H9 (cell line): ENCODE results near the gene ARL5B. TPM values are rescaled to one million over a fixed set of nuclear protein-coding genes. Genes with fewer than 3 reads are reported as not detected.

Experiments used
- DNase-seq: peaks from one replicate; pipeline ENCODE4 v3.0.0-alpha.2; 2017
- H2AFZ ChIP-seq: one replicate; pipeline ENCODE4 v1.6.1; 2013; ENCODE audit warnings: mild to moderate bottlenecking, low read length, control low read depth, moderate library complexity
- H2AK5ac ChIP-seq: 2 replicates; pipeline ENCODE4 v1.6.1; 2013; ENCODE audit warnings: low read length, control low read depth, mixed read lengths; ENCODE audit not compliant: insufficient read length
- H2BK120ac ChIP-seq: one replicate; pipeline ENCODE4 v1.6.1; 2013; ENCODE audit warnings: low read depth, mild to moderate bottlenecking, low read length, control low read depth, inconsistent platforms; ENCODE audit not compliant: poor library complexity, severe bottlenecking
- H2BK12ac ChIP-seq: 2 replicates; pipeline ENCODE4 v1.6.1; 2013; ENCODE audit warnings: low read length, control low read depth, mixed read lengths, low read depth; ENCODE audit not compliant: insufficient read length
- H2BK15ac ChIP-seq: 2 replicates; pipeline ENCODE4 v1.6.1; 2013; ENCODE audit warnings: low read depth, low read length, control low read depth
- H2BK20ac ChIP-seq: one replicate; pipeline ENCODE4 v1.6.1; 2013; ENCODE audit warnings: low read depth, mild to moderate bottlenecking, low read length, control low read depth, inconsistent platforms; ENCODE audit not compliant: poor library complexity, severe bottlenecking
- H2BK5ac ChIP-seq: 2 replicates; pipeline ENCODE4 v1.6.1; 2013; ENCODE audit warnings: low read length, control low read depth, mixed read lengths; ENCODE audit not compliant: insufficient read length
- H3K14ac ChIP-seq: 2 replicates; pipeline ENCODE4 v1.6.1; 2013; ENCODE audit warnings: low read length, control low read depth; ENCODE audit not compliant: insufficient read depth
- H3K18ac ChIP-seq: 2 replicates; pipeline ENCODE4 v1.6.1; 2013; ENCODE audit warnings: low read depth, mild to moderate bottlenecking, mixed read lengths, low read length, control low read depth; ENCODE audit not compliant: insufficient read length
- H3K23ac ChIP-seq: 2 replicates; pipeline ENCODE4 v1.6.1; 2013; ENCODE audit warnings: low read length, control low read depth, mixed read lengths, low read depth; ENCODE audit not compliant: insufficient read length
- H3K23me2 ChIP-seq: 2 replicates; pipeline ENCODE4 v1.6.1; 2013; ENCODE audit warnings: low read depth, mild to moderate bottlenecking, mixed read lengths, low read length, control low read depth; ENCODE audit not compliant: insufficient read length, poor library complexity, severe bottlenecking
- H3K27ac ChIP-seq: 2 replicates; pipeline ENCODE4 v1.5.1; 2013; ENCODE audit warnings: low read length, control low read depth, mixed read lengths, low read depth; ENCODE audit not compliant: insufficient read length
- H3K27me3 ChIP-seq: 2 replicates; pipeline ENCODE4 v1.6.1; 2013; ENCODE audit warnings: low read length, control low read depth, inconsistent platforms; ENCODE audit not compliant: insufficient read depth
- H3K4ac ChIP-seq: 2 replicates; pipeline ENCODE4 v1.6.1; 2013; ENCODE audit warnings: low read depth, mild to moderate bottlenecking, control low read depth, inconsistent platforms, low read length, moderate library complexity
- H3K4me1 ChIP-seq: 2 replicates; pipeline ENCODE4 v1.6.1; 2013; ENCODE audit warnings: low read length, control low read depth, inconsistent platforms; ENCODE audit not compliant: insufficient read depth
- H3K4me2 ChIP-seq: 2 replicates; pipeline ENCODE4 v1.6.1; 2013; ENCODE audit warnings: low read length, control low read depth, mixed read lengths; ENCODE audit not compliant: insufficient read length, insufficient read depth
- H3K56ac ChIP-seq: 2 replicates; pipeline ENCODE4 v1.6.1; 2013; ENCODE audit warnings: low read depth, mild to moderate bottlenecking, mixed read lengths, low read length, control low read depth; ENCODE audit not compliant: insufficient read length
- H3K79me1 ChIP-seq: 2 replicates; pipeline ENCODE4 v1.6.1; 2013; ENCODE audit warnings: low read depth, mild to moderate bottlenecking, moderate library complexity, low read length, control low read depth, inconsistent platforms; ENCODE audit not compliant: insufficient read depth, poor library complexity, severe bottlenecking
- H3K79me2 ChIP-seq: 2 replicates; pipeline ENCODE4 v1.6.1; 2013; ENCODE audit warnings: low read length, control low read depth, inconsistent platforms; ENCODE audit not compliant: insufficient read depth
- H3K9ac ChIP-seq: 2 replicates; pipeline ENCODE4 v1.6.1; 2013; ENCODE audit warnings: low read length, control low read depth, mixed read lengths; ENCODE audit not compliant: insufficient read length; ENCODE audit errors: extremely low read depth
- H3K9me3 ChIP-seq: one replicate; pipeline ENCODE4 v1.6.1; 2013; ENCODE audit warnings: low read depth, low read length, inconsistent platforms; ENCODE audit not compliant: control insufficient read depth
- H3T11ph ChIP-seq: one replicate; pipeline ENCODE4 v1.6.1; 2013; ENCODE audit warnings: mild to moderate bottlenecking, low read length, control low read depth, inconsistent platforms
- H4K20me1 ChIP-seq: one replicate; pipeline ENCODE4 v1.6.1; 2013; ENCODE audit not compliant: control insufficient read depth, insufficient read length, insufficient read depth
- H4K5ac ChIP-seq: 2 replicates; pipeline ENCODE4 v1.6.1; 2013; ENCODE audit warnings: low read depth, mild to moderate bottlenecking, mixed read lengths, low read length, control low read depth; ENCODE audit not compliant: insufficient read length
- H4K8ac ChIP-seq: replicated peaks from 2 replicates; pipeline ENCODE4 v1.6.1; 2013; ENCODE audit warnings: low read length, control low read depth, mixed read lengths, low read depth; ENCODE audit not compliant: insufficient read length
- H4K91ac ChIP-seq: 2 replicates; pipeline ENCODE4 v1.6.1; 2013; ENCODE audit warnings: low read depth, mild to moderate bottlenecking, moderate library complexity, mixed read lengths, low read length, control low read depth; ENCODE audit not compliant: insufficient read length
- H3K27ac Mint-ChIP-seq, 3 experiments: 2 replicates in 2 of 3; 3 replicates in 1 of 3; pipeline ENCODE4 v1.8.0; 2020 to 2021; ENCODE audit warnings: mixed read lengths in 3 of 3, mild to moderate bottlenecking in 1 of 3, moderate library complexity in 1 of 3
- H3K27me3 Mint-ChIP-seq: 2 replicates; pipeline ENCODE4 v1.8.0; 2021; ENCODE audit warnings: low read depth, mild to moderate bottlenecking, moderate library complexity, mixed read lengths
- H3K36me3 Mint-ChIP-seq, 3 experiments: 2 replicates in 2 of 3; 3 replicates in 1 of 3; pipeline ENCODE4 v1.8.0; 2020 to 2021; ENCODE audit warnings: low read depth in 3 of 3, mixed read lengths in 3 of 3; ENCODE audit not compliant: insufficient read depth in 1 of 3
- H3K4me1 Mint-ChIP-seq, 2 experiments: 2 replicates each; pipeline ENCODE4 v1.8.0; 2020; ENCODE audit warnings: mixed read lengths in 2 of 2
- H3K4me3 Mint-ChIP-seq, 2 experiments: 2 replicates in 1 of 2; 3 replicates in 1 of 2; pipeline ENCODE4 v1.8.0; 2020 to 2021; ENCODE audit warnings: mild to moderate bottlenecking in 2 of 2, mixed read lengths in 2 of 2, moderate library complexity in 1 of 2
- H3K9me3 Mint-ChIP-seq, 2 experiments: 2 replicates in 1 of 2; 3 replicates in 1 of 2; pipeline ENCODE4 v1.8.0; 2020; ENCODE audit warnings: mild to moderate bottlenecking in 2 of 2, mixed read lengths in 2 of 2, moderate library complexity in 1 of 2
- CTCF ChIP-seq: fragments of 200-600 bp; sonication (generic); conservative IDR thresholded peaks from 3 replicates; pipeline ENCODE4 v1.8.0; 2021; ENCODE audit warnings: antibody characterized with exemption, mild to moderate bottlenecking
- WGBS: extraction: QIAGEN DNeasy Blood & Tissue Kit; methylation state at CpG from one replicate; pipeline ENCODE4 v1.1.7; 2013; ENCODE audit warnings: missing lambda C conversion rate, low lambda C conversion rate, mixed read lengths; ENCODE audit not compliant: insufficient read length; ENCODE audit errors: extremely low coverage; 5-methylcytosine and 5-hydroxymethylcytosine counted together
- total RNA-seq: library from RNA; stranded (reverse); gene quantifications from 2 replicates; pipeline ENCODE4 v1.2.1, GENCODE V29; 2021

Gene ARL5B
- total RNA-seq, 1 experiment from 2014 or later = 33.9 TPM

GRCh38 chr10:18615618-18616017 lies 43.6 kb upstream of the ARL5B start:
- H3K27ac ChIP-seq = no peak overlapping the region
- no peak overlapping the region for H2BK15ac ChIP-seq
- H3T11ph ChIP-seq = no peak overlapping the region
- H3K23ac ChIP-seq = no peak overlapping the region
- no peaks in the 10 kb centered on the region for H3K27me3 ChIP-seq
- Mint-ChIP-seq H3K27ac (no peak overlapping the region), H3K4me3 (no peak overlapping the region), H3K4me1 (peaks cover 0 to 2% of the 10 kb centered on the region in 2 experiments; a peak in 2 of 4 replicates), H3K27me3 (no peaks in the 10 kb centered on the region), H3K36me3 (peaks cover 5 to 33% (median 30%) of the 10 kb centered on the region in 3 experiments; a peak in 6 of 7 replicates), H3K9me3 (no peaks in the 10 kb centered on the region)
- no peak overlapping the region for H2BK20ac ChIP-seq
- no peak for DNase-seq
- H2BK5ac ChIP-seq = no peak overlapping the region
- H3K79me2 ChIP-seq = no peaks in the 10 kb centered on the region
- H4K20me1 ChIP-seq = no peaks in the 10 kb centered on the region
- no peak overlapping the region for H2BK12ac ChIP-seq
- no peak overlapping the region for H3K56ac ChIP-seq
- H3K4ac ChIP-seq = no peak overlapping the region
- H3K18ac ChIP-seq = no peak overlapping the region
- no peaks in the 10 kb centered on the region for H3K23me2 ChIP-seq
- no peak overlapping the region for H2AK5ac ChIP-seq
- H3K9me3 ChIP-seq = no peaks in the 10 kb centered on the region
- no peak overlapping the region for H3K14ac ChIP-seq
- H4K5ac ChIP-seq = no peak overlapping the region
- no peak overlapping the region for H3K9ac ChIP-seq
- H4K91ac ChIP-seq = no peak overlapping the region
- no peak for TF ChIP-seq CTCF
- no peak overlapping the region for H2AFZ ChIP-seq
- no peaks in the 10 kb centered on the region; the same call in 1 of the 2 replicates for H3K4me1 ChIP-seq
- no CpG with 5 or more reads among the region's 4 CpGs for WGBS
- no peak overlapping the region for H4K8ac ChIP-seq
- H3K79me1 ChIP-seq = no peaks in the 10 kb centered on the region
- H3K4me2 ChIP-seq = no peak overlapping the region
- H2BK120ac ChIP-seq = no peak overlapping the region
